Activated T-cell treated with anti-CD3 and anti-CD28 coated beads for 48 hours (primary cell): ENCODE results near the gene SURF4.

Experiments used
- DNase-seq: peaks from one replicate; pipeline ENCODE4 v3.0.0-alpha.2; 2020; ENCODE audit warnings: low read depth

Gene SURF4

GRCh38 chr9:133375724-133376654 lies at the start of gene SURF4, which contains the start of gene STKLD1:
Gene SURF4 (minus strand): TSS chr9:133376060. CDS start chr9:133375969, 91 bp downstream.
Gene STKLD1 (plus strand): TSS chr9:133376366. CDS start chr9:133376474, 108 bp downstream.
- peak; percentile 98 for DNase-seq

GRCh38 chr9:133425049-133425632 lies 49.3 kb upstream of the SURF4 start:
- DNase-seq, result no peak

- DNase-seq, result no peak
These were observed 48.3 kb upstream of the SURF4 start for GRCh38 chr9:133424187-133424586.

- no peak for DNase-seq
These were observed 47.4 kb upstream of the SURF4 start for GRCh38 chr9:133423216-133423615.

- DNase-seq, result peak; percentile 39
These were observed 46.0 kb upstream of the SURF4 start, which contains the start of gene ADAMTS13 for GRCh38 chr9:133421615-133422542. Gene ADAMTS13 (plus strand): TSS chr9:133422367. CDS start chr9:133422444, 77 bp downstream.

- DNase-seq, result no peak
These were observed 44.5 kb upstream of the SURF4 start for GRCh38 chr9:133420392-133420827.

GRCh38 chr9:133419005-133419404 lies 43.1 kb upstream of the SURF4 start:
- DNase-seq, result no peak

GRCh38 chr9:133417541-133418461 lies 41.9 kb upstream of the SURF4 start, which contains the start of gene REXO4:
Gene REXO4 (minus strand): TSS chr9:133418010. CDS start chr9:133417844, 166 bp downstream.
- DNase-seq, result peak; percentile 87

GRCh38 chr9:133415170-133415569 lies 39.3 kb upstream of the SURF4 start:
- no peak for DNase-seq

GRCh38 chr9:133408042-133408441 lies 32.2 kb upstream of the SURF4 start:
- DNase-seq, result no peak

GRCh38 chr9:133406480-133407307 lies 30.8 kb upstream of the SURF4 start:
- peak; percentile 81 for DNase-seq

GRCh38 chr9:133405508-133406438 lies 29.9 kb upstream of the SURF4 start:
- no peak for DNase-seq

GRCh38 chr9:133404454-133405002 lies 28.7 kb upstream of the SURF4 start:
- no peak for DNase-seq

- DNase-seq, result peak; percentile 48
These were observed 28.1 kb upstream of the SURF4 start for GRCh38 chr9:133403766-133404453.

GRCh38 chr9:133402689-133403088 lies 26.8 kb upstream of the SURF4 start:
- no peak for DNase-seq

- DNase-seq, result no peak
These were observed 25.7 kb upstream of the SURF4 start for GRCh38 chr9:133401588-133401987.

GRCh38 chr9:133400292-133400691 lies 24.4 kb upstream of the SURF4 start:
- no peak for DNase-seq

- no peak for DNase-seq
These were observed 22.0 kb upstream of the SURF4 start for GRCh38 chr9:133397895-133398294.
